Osteoblast (primary cell): ENCODE results near the gene FOXE3. TPM values are rescaled to one million over a fixed set of nuclear protein-coding genes. Genes with fewer than 3 reads are reported as not detected.

Experiments
- DNase-seq: peaks from one replicate; pipeline ENCODE4 v3.0.0; 2011; ENCODE audit warnings: low spot score, mixed read lengths; ENCODE audit not compliant: insufficient read length; ENCODE audit errors: missing footprints
- H2AFZ ChIP-seq: 2 replicates; pipeline ENCODE4 v1.6.0; 2011; ENCODE audit warnings: mild to moderate bottlenecking, low read length
- H3K27ac ChIP-seq: 2 replicates; pipeline ENCODE4 v1.5.1; 2011; ENCODE audit warnings: mild to moderate bottlenecking, low read depth, low read length, moderate library complexity
- H3K27me3 ChIP-seq: 2 replicates; pipeline ENCODE4 v1.6.0; 2012; ENCODE audit warnings: mild to moderate bottlenecking, control low read depth, inconsistent platforms, low read length, moderate library complexity; ENCODE audit not compliant: insufficient read depth
- H3K36me3 ChIP-seq: 2 replicates; pipeline ENCODE4 v1.5.1; 2011; ENCODE audit warnings: mild to moderate bottlenecking, low read length, control low read depth, moderate library complexity; ENCODE audit not compliant: insufficient read depth
- H3K4me1 ChIP-seq: 2 replicates; pipeline ENCODE4 v1.5.1; 2011; ENCODE audit warnings: mild to moderate bottlenecking, low read length, control low read depth, moderate library complexity; ENCODE audit not compliant: insufficient read depth
- H3K4me2 ChIP-seq: 2 replicates; pipeline ENCODE4 v1.6.0; 2011; ENCODE audit warnings: mild to moderate bottlenecking, low read length; ENCODE audit not compliant: insufficient read depth
- H3K4me3 ChIP-seq: fragments of 200-600 bp; sonication (generic); 3 replicates; pipeline ENCODE4 v1.5.1; 2012; ENCODE audit warnings: mild to moderate bottlenecking, low read length, inconsistent platforms; ENCODE audit not compliant: insufficient read depth
- H3K79me2 ChIP-seq: 2 replicates; pipeline ENCODE4 v1.6.0; 2012; ENCODE audit warnings: mild to moderate bottlenecking, low read length, control low read depth, inconsistent platforms; ENCODE audit not compliant: insufficient read depth
- H3K9me3 ChIP-seq: 2 replicates; pipeline ENCODE4 v1.5.1; 2011; ENCODE audit warnings: low read depth, low read length, control low read depth
- H4K20me1 ChIP-seq: 2 replicates; pipeline ENCODE4 v1.6.0; 2012; ENCODE audit warnings: mild to moderate bottlenecking, low read length, control low read depth; ENCODE audit not compliant: insufficient read depth
- CTCF ChIP-seq: IDR thresholded peaks from 2 replicates; pipeline ENCODE4 v1.5.1; 2011; ENCODE audit warnings: mild to moderate bottlenecking, low read depth, low read length, moderate library complexity; ENCODE audit errors: extremely low read depth
- total RNA-seq: library from RNA; depleted of rRNA; stranded (reverse); fragments of >200 nt; gene quantifications from 2 replicates; pipeline ENCODE4 v1.2.3, GENCODE V29; 2012

FOXE3 gene
- total RNA-seq, 1 donor: not detected

GRCh38 chr1:47436304-47436978 is 20.4 kb downstream of the FOXE3 start:
- H3K27me3 ChIP-seq: peaks cover 28% of the 10 kb centered on the region
- H3K36me3 ChIP-seq: no peaks in the 10 kb centered on the region
- peak overlapping the region; percentile 90 for H3K4me2 ChIP-seq
- H3K9me3 ChIP-seq: no peaks in the 10 kb centered on the region
- no peaks in the 10 kb centered on the region for H4K20me1 ChIP-seq
- H3K79me2 ChIP-seq: no peaks in the 10 kb centered on the region
- H3K4me3 ChIP-seq: peak overlapping the region; percentile 78
- peak; percentile 99 for DNase-seq
- peaks cover 24% of the 10 kb centered on the region for H3K4me1 ChIP-seq
- peak overlapping the region; percentile 98 for H2AFZ ChIP-seq
- peak overlapping the region; percentile 33 for H3K27ac ChIP-seq
- peak; percentile 95 for TF ChIP-seq CTCF

GRCh38 chr1:47436979-47437446 is 20.9 kb downstream of the FOXE3 start:
- H2AFZ ChIP-seq: peak overlapping the region; percentile 98

DNA sequence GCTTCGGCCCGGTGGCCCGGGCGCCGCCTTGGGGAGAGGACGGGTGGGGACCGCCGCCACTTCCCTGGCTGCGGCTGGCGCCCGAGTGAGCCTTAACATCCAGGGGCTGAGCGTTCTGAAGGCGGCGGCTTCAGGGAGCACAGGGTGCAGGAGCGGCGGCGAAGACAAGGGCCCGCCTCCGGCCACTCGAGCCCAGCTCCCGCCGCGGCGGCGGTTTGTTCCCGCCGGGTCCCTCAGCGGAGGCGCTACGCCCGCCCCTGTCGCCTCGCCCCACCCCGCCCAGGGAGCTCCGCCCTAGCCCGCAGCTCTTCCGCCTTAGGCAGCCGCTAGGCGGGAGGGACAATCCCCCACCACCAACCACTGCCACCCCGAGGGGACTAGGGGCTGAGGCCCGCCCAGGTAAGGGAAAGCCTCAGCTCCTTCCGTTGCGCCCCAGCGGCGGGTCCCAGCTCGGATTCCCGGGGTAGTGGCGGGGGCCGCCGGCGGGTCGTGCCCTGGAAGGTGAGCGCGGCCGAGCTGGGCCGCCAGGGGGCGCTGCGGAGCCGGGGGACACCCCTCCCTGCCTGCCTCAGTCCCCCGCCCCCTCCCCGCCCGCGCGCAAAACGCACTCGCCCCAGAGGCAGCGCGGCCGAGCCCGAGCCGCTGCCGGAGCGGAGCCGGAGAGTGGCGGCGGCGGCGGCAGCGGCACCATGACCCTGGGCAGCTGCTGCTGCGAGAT is 21.5 kb downstream of the FOXE3 start, which contains the start of gene FOXD2:
FOXD2 (plus strand) TSS at position 598 of the 718 bp plus-strand sequence; CDS start at position 690, 92 bp downstream.
- Histone ChIP-seq H3K9me3 (no peaks in the 10 kb centered on the region), H3K27me3 (peaks cover 35% of the 10 kb centered on the region), H2AFZ (peak within 1 kb of the TSS; percentile 98), H3K4me1 (peaks cover 15% of the 10 kb centered on the region), H3K79me2 (no peaks in the 10 kb centered on the region), H3K4me2 (peak within 1 kb of the TSS; percentile 90), H4K20me1 (no peaks in the 10 kb centered on the region), H3K4me3 (peak within 1 kb of the TSS; percentile 78), H3K27ac (peak within 1 kb of the TSS; percentile 33), H3K36me3 (no peaks in the 10 kb centered on the region)
- peak; percentile 100 for DNase-seq
- peak; percentile 55 for TF ChIP-seq CTCF

More at GRCh38 chr1:47436979-47437446, 20.9 kb downstream of the FOXE3 start:
- Histone ChIP-seq H3K4me1 (peaks cover 19% of the 10 kb centered on the region), H4K20me1 (no peaks in the 10 kb centered on the region), H3K36me3 (no peaks in the 10 kb centered on the region), H3K9me3 (no peaks in the 10 kb centered on the region), H3K79me2 (no peaks in the 10 kb centered on the region), H3K4me3 (peak overlapping the region; percentile 78), H3K27me3 (peaks cover 34% of the 10 kb centered on the region), H3K4me2 (peak overlapping the region; percentile 90), H3K27ac (peak overlapping the region; percentile 33)
- DNase-seq: peak; percentile 91
- no peak for TF ChIP-seq CTCF
